CD14-positive monocyte (primary cell): Measurements from ENCODE around the gene UBASH3B. TPM values are rescaled to one million over a fixed set of nuclear protein-coding genes. Genes with fewer than 3 reads are reported as not detected.

Experiments used
- DNase-seq, 3 donors: peaks; one replicate each; pipeline ENCODE4 v3.0.0-alpha.2; 2011 to 2022
- H2AFZ ChIP-seq: 2 replicates; pipeline ENCODE4 v1.6.0; 2012; ENCODE audit warnings: mild to moderate bottlenecking, low read depth, low read length, inconsistent platforms; ENCODE audit not compliant: insufficient read depth, poor library complexity, severe bottlenecking
- H3K27ac ChIP-seq, 2 donors: 1 replicate in 1 of 2; 2 replicates in 1 of 2; pipeline ENCODE4 v1.5.1; 2012 to 2013; ENCODE audit warnings: low read length in 2 of 2, control low read depth in 1 of 2, inconsistent platforms in 1 of 2, low read depth in 1 of 2, mild to moderate bottlenecking in 1 of 2
- H3K27me3 ChIP-seq, 2 donors: one replicate each; pipeline versions ENCODE4 v1.6.0 to v1.6.1; 2011 to 2013; ENCODE audit warnings: low read length in 2 of 2; ENCODE audit not compliant: control insufficient read depth in 2 of 2, insufficient read depth in 2 of 2
- H3K36me3 ChIP-seq, 2 donors: replicated peaks in 1 of 2; 1 replicate in 1 of 2; 2 replicates in 1 of 2; pipeline versions ENCODE4 v1.5.1 to v1.6.1; 2012 to 2013; ENCODE audit warnings: low read length in 2 of 2, control low read depth in 1 of 2, inconsistent platforms in 1 of 2, mild to moderate bottlenecking in 1 of 2; ENCODE audit not compliant: insufficient read depth in 2 of 2, control insufficient read depth in 1 of 2
- H3K4me1 ChIP-seq, 2 donors: 1 replicate in 1 of 2; 2 replicates in 1 of 2; pipeline versions ENCODE4 v1.5.1 to v1.6.1; 2012 to 2013; ENCODE audit warnings: low read length in 2 of 2, control low read depth in 1 of 2, inconsistent platforms in 1 of 2, mild to moderate bottlenecking in 1 of 2, moderate library complexity in 1 of 2; ENCODE audit not compliant: insufficient read depth in 2 of 2, control insufficient read depth in 1 of 2
- H3K4me2 ChIP-seq: replicated peaks from 2 replicates; pipeline ENCODE3; 2012; ENCODE audit warnings: low read length, moderate library complexity, mild to moderate bottlenecking; ENCODE audit not compliant: poor library complexity, severe bottlenecking; ENCODE audit errors: extremely low read depth
- H3K4me3 ChIP-seq, 3 experiments: fragments of 200-600 bp in 1 of 3; sonication (generic) in 1 of 3; replicated peaks in 1 of 3; 1 replicate in 2 of 3; 2 replicates in 1 of 3; pipeline ENCODE4 v1.5.1; 2011 to 2013; ENCODE audit warnings: low read length in 3 of 3, mild to moderate bottlenecking in 3 of 3, control low read depth in 2 of 3, low read depth in 2 of 3, inconsistent platforms in 1 of 3, moderate library complexity in 1 of 3
- H3K79me2 ChIP-seq: 2 replicates; pipeline ENCODE4 v1.6.0; 2012; ENCODE audit warnings: mild to moderate bottlenecking, control low read depth, inconsistent platforms, low read length, moderate library complexity; ENCODE audit not compliant: insufficient read depth
- H3K9ac ChIP-seq: 2 replicates; pipeline ENCODE4 v1.6.0; 2017; ENCODE audit warnings: low read length, mild to moderate bottlenecking; ENCODE audit not compliant: insufficient read depth, poor library complexity, severe bottlenecking
- H3K9me3 ChIP-seq, 2 donors: replicated peaks in 1 of 2; 1 replicate in 1 of 2; 2 replicates in 1 of 2; pipeline versions ENCODE4 v1.5.1 to v1.6.1; 2012 to 2013; ENCODE audit warnings: low read length in 2 of 2, control low read depth in 1 of 2; ENCODE audit not compliant: control insufficient read depth in 1 of 2, insufficient read depth in 1 of 2
- H4K20me1 ChIP-seq: 2 replicates; pipeline ENCODE4 v1.6.0; 2012; ENCODE audit warnings: mild to moderate bottlenecking, low read length, control low read depth, moderate library complexity; ENCODE audit not compliant: insufficient read depth
- H3K27ac Mint-ChIP-seq, 7 donors: one replicate each; pipeline ENCODE4 v1.8.0; 2020; ENCODE audit warnings: mild to moderate bottlenecking in 7 of 7, mixed read lengths in 7 of 7, moderate library complexity in 6 of 7, inconsistent platforms in 2 of 7
- H3K27me3 Mint-ChIP-seq, 3 donors: one replicate each; pipeline ENCODE4 v1.8.0; 2021 to 2022; ENCODE audit warnings: low read depth in 3 of 3, mild to moderate bottlenecking in 3 of 3, mixed read lengths in 3 of 3, moderate library complexity in 3 of 3, inconsistent platforms in 1 of 3
- H3K36me3 Mint-ChIP-seq, 2 donors: one replicate each; pipeline ENCODE4 v1.8.0; 2020; ENCODE audit warnings: mixed read lengths in 2 of 2, inconsistent platforms in 1 of 2, mild to moderate bottlenecking in 1 of 2
- H3K4me1 Mint-ChIP-seq: one replicate; pipeline ENCODE4 v1.8.0; 2020; ENCODE audit warnings: mild to moderate bottlenecking, mixed read lengths
- H3K4me3 Mint-ChIP-seq, 2 donors: one replicate each; pipeline ENCODE4 v1.8.0; 2020; ENCODE audit warnings: mild to moderate bottlenecking in 2 of 2, mixed read lengths in 2 of 2, moderate library complexity in 1 of 2
- H3K9me3 Mint-ChIP-seq, 7 donors: one replicate each; pipeline ENCODE4 v1.8.0; 2020 to 2022; ENCODE audit warnings: mixed read lengths in 7 of 7, mild to moderate bottlenecking in 6 of 7, moderate library complexity in 6 of 7, inconsistent platforms in 2 of 7
- WGBS: methylation state at CpG from one replicate; pipeline ENCODE4 v1.1.5; 2013; ENCODE audit warnings: missing lambda C conversion rate; ENCODE audit not compliant: insufficient coverage; 5-methylcytosine and 5-hydroxymethylcytosine counted together
- intact Hi-C, 2 donors: fragments of 100-400 bp; cut with micrococcal nuclease; formaldehyde crosslinking; loops; one replicate each; pipeline versions ENCODE4 v1.15.0 to v1.15.1; 2023
- polyA plus RNA-seq, 3 donors: library from polyadenylated mRNA; depleted of rRNA in 1 of 3; unstranded in 2 of 3; stranded (reverse) in 1 of 3; fragments of 300-500 nt in 2 of 3; fragments of >200 nt in 1 of 3; fragmentation: Illumina TruSeq in 2 of 3; gene quantifications; 1 replicate in 2 of 3; 2 replicates in 1 of 3; pipeline ENCODE4 v1.2.3, GENCODE V29; 2012 to 2021
- TF ChIP-seq, protein P1 (sequence below): fragments of 200-600 bp; IDR thresholded peaks from one replicate; pipeline ENCODE4 v1.8.0; 2022; ENCODE audit warnings: antibody characterized with exemption, mild to moderate bottlenecking

UBASH3B gene
- polyA plus RNA-seq, 3 donors, result 3.3 to 13.5 (median 7.1) TPM

DNA sequence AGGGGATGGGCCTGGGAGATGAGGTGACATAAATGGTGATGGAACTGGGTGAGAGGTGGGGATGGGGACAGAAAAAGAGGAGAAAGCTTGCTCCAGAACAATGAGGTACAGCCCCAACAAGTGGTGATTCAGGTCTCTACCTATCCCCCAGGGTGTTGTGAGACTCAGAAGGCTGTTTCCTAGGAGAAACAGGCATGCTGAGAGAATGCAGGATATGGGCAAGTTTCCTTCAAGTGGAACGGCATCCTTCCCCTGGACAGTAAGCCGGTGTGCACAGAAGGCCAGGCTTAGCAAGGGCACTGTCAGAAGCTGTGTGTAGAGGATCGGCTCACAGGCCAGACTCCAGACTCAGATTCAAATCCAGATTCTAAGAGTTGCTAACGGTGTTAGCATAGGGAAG, 148.6 kb downstream of the UBASH3B start:
- intact Hi-C loops, result no loop called here
- H3K79me2 ChIP-seq, result no peaks in the 10 kb centered on the region
- peaks cover 0 to 14% of the 10 kb centered on the region in 2 donors for H3K4me1 ChIP-seq
- no peak for DNase-seq
- no peaks in the 10 kb centered on the region for H3K9me3 ChIP-seq
- H3K4me2 ChIP-seq, result no peak overlapping the region
- H3K4me3 Mint-ChIP-seq, result no peak overlapping the region
- H3K9ac ChIP-seq, result no peak overlapping the region
- no peaks in the 10 kb centered on the region for H3K9me3 Mint-ChIP-seq
- WGBS, result 100% methylated on average over 3 of the region's 4 CpGs
- H4K20me1 ChIP-seq, result no peaks in the 10 kb centered on the region
- H3K27ac ChIP-seq, result no peak overlapping the region
- H2AFZ ChIP-seq, result no peak overlapping the region
- peaks cover 17% of the 10 kb centered on the region for H3K4me1 Mint-ChIP-seq
- no peaks in the 10 kb centered on the region for H3K27me3 ChIP-seq
- H3K27ac Mint-ChIP-seq, result peak overlapping the region in 3 of 7 donors; percentile 7 to 17 (median 14)
- no peaks in the 10 kb centered on the region for H3K27me3 Mint-ChIP-seq
- peaks cover 51 to 88% of the 10 kb centered on the region in 2 donors for H3K36me3 ChIP-seq
- TF ChIP-seq, protein P1, sequence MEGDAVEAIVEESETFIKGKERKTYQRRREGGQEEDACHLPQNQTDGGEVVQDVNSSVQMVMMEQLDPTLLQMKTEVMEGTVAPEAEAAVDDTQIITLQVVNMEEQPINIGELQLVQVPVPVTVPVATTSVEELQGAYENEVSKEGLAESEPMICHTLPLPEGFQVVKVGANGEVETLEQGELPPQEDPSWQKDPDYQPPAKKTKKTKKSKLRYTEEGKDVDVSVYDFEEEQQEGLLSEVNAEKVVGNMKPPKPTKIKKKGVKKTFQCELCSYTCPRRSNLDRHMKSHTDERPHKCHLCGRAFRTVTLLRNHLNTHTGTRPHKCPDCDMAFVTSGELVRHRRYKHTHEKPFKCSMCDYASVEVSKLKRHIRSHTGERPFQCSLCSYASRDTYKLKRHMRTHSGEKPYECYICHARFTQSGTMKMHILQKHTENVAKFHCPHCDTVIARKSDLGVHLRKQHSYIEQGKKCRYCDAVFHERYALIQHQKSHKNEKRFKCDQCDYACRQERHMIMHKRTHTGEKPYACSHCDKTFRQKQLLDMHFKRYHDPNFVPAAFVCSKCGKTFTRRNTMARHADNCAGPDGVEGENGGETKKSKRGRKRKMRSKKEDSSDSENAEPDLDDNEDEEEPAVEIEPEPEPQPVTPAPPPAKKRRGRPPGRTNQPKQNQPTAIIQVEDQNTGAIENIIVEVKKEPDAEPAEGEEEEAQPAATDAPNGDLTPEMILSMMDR, result no peak
- H3K4me3 ChIP-seq, result no peak overlapping the region
- peaks cover 74 to 86% of the 10 kb centered on the region in 2 donors for H3K36me3 Mint-ChIP-seq

DNA sequence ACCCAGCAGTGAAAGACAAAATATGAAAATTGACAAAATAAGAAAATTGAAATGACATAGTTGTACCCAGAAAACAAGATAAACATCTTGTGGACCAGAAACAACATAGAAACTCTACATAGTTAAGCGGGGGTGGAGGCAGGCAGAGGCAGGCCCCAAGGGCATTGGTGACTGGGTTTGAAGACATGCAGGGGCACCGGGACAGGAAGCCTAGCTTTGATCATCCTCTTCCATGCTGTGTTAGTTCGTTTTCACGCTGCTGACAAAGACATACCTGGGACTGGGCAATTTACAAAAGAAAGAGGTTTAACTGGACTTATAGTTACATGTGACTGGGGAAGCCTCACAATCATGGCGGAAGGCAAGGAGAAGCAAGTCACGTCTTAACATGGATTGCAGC, 149.3 kb downstream of the UBASH3B start:
- H3K79me2 ChIP-seq, result no peaks in the 10 kb centered on the region
- no peak overlapping the region for H2AFZ ChIP-seq
- H3K4me3 ChIP-seq, result no peak overlapping the region
- WGBS, result 94% methylated on average over 4 of the region's 6 CpGs
- H3K27ac Mint-ChIP-seq, result peak overlapping the region in 1 of 7 donors; percentile 5
- H3K4me2 ChIP-seq, result no peak overlapping the region
- H3K4me1 ChIP-seq, result peaks cover 0 to 8% of the 10 kb centered on the region in 2 donors
- TF ChIP-seq, protein P1, result no peak
- no peak for DNase-seq
- no peak overlapping the region for H3K27ac ChIP-seq
- H3K36me3 Mint-ChIP-seq, result peaks cover 75 to 87% of the 10 kb centered on the region in 2 donors
- intact Hi-C loops, result no loop called here
- no peak overlapping the region for H3K9ac ChIP-seq
- H3K4me1 Mint-ChIP-seq, result peaks cover 11% of the 10 kb centered on the region
- no peaks in the 10 kb centered on the region for H3K9me3 Mint-ChIP-seq
- H4K20me1 ChIP-seq, result no peaks in the 10 kb centered on the region
- H3K9me3 ChIP-seq, result no peaks in the 10 kb centered on the region
- peaks cover 57 to 89% of the 10 kb centered on the region in 2 donors for H3K36me3 ChIP-seq
- no peaks in the 10 kb centered on the region for H3K27me3 Mint-ChIP-seq
- no peaks in the 10 kb centered on the region for H3K27me3 ChIP-seq
- no peak overlapping the region for H3K4me3 Mint-ChIP-seq
